Hepatocyte (in vitro differentiated cells): ENCODE data around the gene TMEM135.

Source experiments
- CTCF ChIP-seq: fragments of 200-600 bp; sonication (generic); IDR thresholded peaks from 2 replicates; pipeline ENCODE4 v1.5.1; 2016; ENCODE audit warnings: antibody characterized with exemption, mild to moderate bottlenecking; ENCODE audit not compliant: poor library complexity
- EZH2 ChIP-seq: fragments of 200-600 bp; sonication (generic); IDR thresholded peaks from 2 replicates; pipeline ENCODE4 v1.6.1; 2016; ENCODE audit warnings: antibody characterized with exemption, mild to moderate bottlenecking, borderline replicate concordance
- EZH2phosphoT487 ChIP-seq: fragments of 200-600 bp; sonication (generic); IDR thresholded peaks from one replicate; pipeline ENCODE4 v1.6.1; 2018; ENCODE audit warnings: antibody characterized with exemption, mild to moderate bottlenecking, low read depth, moderate library complexity; ENCODE audit not compliant: unreplicated experiment, severe bottlenecking

GRCh38 chr11:87180742-87181141 lies 143.0 kb downstream of the TMEM135 start:
- no peak for TF ChIP-seq CTCF
- TF ChIP-seq EZH2, result no peak
- TF ChIP-seq EZH2phosphoT487, result no peak
